Measurements from ENCODE around the gene RRAGD.

- no peak for TF ChIP-seq CTCF (IDR thresholded peaks at IDR 0.05)
- no peak for TF ChIP-seq POLR2A (IDR thresholded peaks at IDR 0.05)
- TF ChIP-seq EP300 (IDR thresholded peaks at IDR 0.05): no peak
Observed at GRCh38 chr6:89400050-89400449, 12.0 kb downstream of the RRAGD start.
